Middle frontal gyrus (tissue), 1 donor: ENCODE data around the gene PRAMEF14.
"Not testable (repeated sequence)": the region's sequence is repeated elsewhere in the genome, so short reads cannot be mapped to it uniquely, and the experiment has no call there.

ENCODE experiments used
- DNase-seq: peaks from one replicate; pipeline ENCODE4 v3.0.0-alpha.2; 2015; ENCODE audit warnings: low spot score; ENCODE audit errors: extremely low spot score

Gene PRAMEF14, protein sequence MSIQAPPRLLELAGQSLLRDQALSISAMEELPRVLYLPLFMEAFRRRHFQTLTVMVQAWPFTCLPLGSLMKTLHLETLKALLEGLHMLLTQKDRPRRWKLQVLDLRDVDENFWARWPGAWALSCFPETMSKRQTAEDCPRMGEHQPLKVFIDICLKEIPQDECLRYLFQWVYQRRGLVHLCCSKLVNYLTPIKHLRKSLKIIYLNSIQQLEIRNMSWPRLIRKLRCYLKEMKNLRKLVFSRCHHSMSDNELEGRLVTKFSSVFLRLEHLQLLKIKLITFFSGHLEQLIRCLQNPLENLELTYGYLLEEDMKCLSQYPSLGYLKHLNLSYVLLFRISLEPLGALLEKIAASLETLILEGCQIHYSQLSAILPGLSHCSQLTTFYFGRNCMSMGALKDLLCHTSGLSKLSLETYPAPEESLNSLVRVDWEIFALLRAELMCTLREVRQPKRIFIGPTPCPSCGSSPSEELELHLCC

DNA sequence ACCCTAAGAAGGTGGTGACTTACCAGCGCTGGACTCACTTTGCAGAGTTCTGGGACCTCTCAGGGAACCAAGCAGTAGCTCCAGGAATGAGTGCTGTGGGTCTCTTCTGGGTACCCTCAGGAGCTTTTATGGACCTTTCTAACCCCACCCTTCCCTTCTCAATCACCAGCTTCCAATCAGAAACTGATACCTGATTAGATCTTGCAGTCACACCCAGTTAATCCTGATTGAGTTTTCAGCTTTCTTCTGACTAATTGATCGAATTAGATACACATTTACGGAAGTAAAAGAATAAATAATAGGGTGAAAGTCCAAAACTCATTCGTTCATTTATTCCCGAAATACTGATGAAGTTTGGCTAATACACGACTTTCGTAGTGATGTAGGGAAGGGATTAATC lies at the start of gene PRAMEF14:
PRAMEF14 (minus strand) TSS at position 101 of the 400 bp plus-strand sequence. CDS start 1,820 bp downstream, outside the sequence.
- not testable (repeated sequence) for DNase-seq

DNA sequence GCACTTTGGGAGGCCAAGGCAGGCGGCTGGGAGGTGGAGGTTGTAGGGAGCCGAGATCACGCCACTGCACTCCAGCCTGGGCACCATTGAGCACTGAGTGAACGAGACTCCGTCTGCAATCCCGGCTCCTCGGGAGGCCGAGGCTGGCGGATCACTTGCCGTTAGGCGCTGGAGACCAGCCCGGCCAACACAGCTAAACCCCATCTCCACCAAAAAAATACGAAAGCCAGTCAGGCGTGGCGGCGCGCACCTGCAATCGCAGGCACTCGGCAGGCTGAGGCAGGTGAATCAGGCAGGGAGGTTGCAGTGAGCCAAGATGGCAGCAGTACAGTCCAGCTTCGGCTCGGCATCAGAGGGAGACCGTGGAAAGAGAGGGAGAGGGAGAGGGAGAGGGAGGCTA lies 48.4 kb upstream of the PRAMEF14 start:
- not testable (repeated sequence) for DNase-seq

DNA sequence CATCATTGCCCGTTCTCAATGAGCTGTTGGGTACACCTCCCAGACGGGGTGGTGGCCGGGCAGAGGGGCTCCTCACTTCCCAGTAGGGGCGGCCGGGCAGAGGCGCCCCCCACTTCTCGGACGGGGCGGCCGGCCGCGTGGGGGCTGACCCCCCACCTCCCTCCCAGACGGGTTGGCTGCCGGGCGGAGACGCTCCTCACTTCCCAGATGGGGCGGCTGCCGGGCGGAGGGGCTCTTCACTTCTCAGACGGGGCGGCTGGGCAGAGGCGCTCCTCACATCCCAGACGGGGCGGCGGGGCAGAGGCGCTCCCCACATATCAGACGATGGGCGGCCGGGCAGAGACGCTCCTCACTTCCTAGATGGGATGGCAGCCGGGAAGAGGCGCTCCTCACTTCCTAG lies 47.8 kb upstream of the PRAMEF14 start:
- not testable (repeated sequence) for DNase-seq

DNA sequence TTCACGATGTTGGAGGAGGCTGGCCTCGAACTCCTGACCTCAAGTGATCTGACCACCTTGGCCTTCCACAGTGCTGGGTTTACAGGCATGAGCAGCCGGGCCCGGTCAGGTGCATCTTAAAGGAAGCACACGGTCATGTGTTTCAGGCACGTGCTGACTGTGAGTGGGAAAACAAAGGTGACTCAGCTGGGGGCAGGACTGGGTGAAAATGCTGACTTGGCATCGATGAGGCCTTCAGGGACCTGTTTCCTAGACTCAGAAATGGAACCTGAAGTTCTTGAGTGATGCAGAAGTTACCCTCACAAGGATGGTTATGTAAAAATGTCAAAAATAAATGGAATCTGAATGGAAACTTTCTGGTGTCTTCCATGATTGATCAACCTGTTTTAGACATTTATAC lies 46.1 kb upstream of the PRAMEF14 start:
- DNase-seq: not testable (repeated sequence)

DNA sequence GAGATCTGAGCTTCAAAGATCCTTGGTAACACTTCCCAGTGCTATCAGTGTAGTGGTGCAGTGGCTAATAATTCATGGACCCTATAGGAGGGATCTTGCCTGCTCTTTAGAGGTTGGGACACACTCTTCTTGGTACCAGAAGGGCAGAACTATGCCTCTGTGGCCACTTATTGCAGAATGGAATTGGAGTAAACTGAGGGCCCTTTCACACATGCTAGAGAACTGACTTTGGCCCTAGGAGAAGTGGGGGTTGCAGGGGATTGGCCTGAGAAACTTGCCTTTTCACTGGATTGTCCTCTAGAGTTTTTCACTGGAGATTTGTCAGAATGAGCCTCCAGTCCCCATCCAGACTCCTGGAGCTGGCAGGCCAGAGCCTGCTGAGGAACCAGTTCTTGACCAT lies 42.4 kb upstream of the PRAMEF14 start, which contains the start of gene PRAMEF17:
PRAMEF17 (plus strand) TSS at position 301 of the 400 bp plus-strand sequence; CDS start at position 327, 26 bp downstream.
- not testable (repeated sequence) for DNase-seq

DNA sequence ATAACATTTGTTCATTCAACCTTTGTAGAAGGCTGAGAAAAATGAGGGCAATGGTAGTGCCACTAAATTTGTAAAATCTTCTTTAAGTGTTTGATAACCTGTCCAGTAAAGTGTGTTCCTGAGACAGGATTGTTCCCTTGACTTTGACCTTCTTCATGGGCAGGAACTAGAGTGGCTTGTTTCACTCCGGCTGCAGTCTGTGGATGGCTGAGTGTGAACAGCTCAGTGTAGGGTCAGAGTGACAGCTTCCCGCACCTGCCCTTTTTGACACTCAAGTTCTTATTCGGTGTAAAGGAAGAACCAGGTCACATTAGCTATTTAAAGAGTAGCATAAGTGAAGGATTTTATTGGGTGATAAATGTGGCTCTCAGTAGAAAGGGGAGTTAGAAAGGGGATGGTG lies 33.4 kb upstream of the PRAMEF14 start:
- not testable (repeated sequence) for DNase-seq

DNA sequence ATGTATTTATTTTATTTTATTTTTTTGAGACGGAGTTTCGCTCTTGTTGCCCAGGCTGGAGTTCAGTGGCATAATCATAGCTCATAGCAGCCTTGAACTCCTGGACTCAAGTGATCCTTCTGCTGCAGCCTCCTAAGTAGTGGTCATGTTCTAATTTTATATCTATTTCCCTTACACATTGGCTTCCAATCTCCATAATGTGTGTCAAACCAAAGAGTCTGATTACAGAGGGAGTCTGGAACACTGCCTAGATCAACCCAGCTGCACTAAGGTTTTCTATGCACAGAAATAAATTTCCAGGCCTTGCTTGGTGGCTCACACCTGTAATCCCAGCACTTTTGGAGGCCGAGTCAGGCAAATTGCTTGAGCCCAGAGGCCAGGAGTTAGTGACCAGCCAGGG lies 32.0 kb upstream of the PRAMEF14 start:
- not testable (repeated sequence) for DNase-seq

DNA sequence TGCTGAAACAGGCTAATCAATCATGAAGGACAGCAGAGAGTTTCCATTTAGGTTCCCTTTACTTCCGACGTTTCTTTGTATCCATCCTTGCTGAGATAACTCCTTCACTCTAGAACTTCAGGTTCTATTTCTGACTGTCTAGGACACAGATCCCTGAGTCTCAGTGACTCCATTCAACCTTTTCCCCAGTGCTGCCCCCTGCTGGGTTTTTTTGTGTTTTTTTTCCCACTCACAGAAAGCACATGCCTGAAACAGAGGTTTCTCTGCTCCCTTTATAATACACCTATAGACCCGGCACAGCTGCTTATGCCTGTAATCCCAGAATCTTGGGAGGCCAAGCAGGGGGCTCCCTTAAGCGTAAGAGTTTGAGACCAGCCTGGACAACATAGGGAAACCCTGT lies 21.6 kb upstream of the PRAMEF14 start:
- not testable (repeated sequence) for DNase-seq

DNA sequence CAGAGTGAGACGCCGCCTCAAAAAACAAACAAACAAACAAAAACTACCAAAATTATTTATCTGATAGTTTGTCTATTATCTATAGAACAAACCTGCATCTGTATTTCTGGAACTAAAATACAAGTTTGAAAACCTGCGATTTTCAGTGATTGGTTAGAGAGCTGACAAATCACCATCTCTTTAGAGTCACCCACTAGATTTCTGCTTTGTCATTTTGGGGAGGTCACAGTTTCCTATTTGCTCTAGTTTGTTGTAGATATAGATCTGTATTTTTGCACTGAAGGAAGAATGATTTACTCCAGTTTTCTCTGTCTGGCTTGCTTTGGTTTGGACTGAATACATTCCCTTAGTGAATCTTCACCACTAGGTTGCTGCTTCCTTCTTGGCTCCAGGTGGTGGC lies 19.6 kb upstream of the PRAMEF14 start:
- not testable (repeated sequence) for DNase-seq

DNA sequence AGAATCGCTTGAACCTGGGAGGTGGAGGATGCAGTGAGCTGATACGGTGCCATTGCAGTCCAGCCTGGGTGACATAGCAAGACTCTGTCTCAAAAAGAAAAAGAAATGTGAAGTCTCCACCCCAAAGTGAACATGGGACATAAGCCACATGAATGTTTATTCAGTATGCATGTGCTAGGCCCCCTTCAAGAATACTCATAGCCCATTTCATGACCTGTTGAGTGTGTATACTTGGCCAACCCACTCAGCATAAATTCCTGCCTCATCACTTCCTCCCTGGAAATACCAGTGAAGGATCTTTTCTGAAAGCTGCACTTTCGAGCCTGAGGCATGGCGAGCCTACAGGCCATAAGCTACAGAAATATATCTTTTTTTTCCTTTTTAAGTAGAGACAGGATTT lies 18.0 kb upstream of the PRAMEF14 start:
- DNase-seq: not testable (repeated sequence)

DNA sequence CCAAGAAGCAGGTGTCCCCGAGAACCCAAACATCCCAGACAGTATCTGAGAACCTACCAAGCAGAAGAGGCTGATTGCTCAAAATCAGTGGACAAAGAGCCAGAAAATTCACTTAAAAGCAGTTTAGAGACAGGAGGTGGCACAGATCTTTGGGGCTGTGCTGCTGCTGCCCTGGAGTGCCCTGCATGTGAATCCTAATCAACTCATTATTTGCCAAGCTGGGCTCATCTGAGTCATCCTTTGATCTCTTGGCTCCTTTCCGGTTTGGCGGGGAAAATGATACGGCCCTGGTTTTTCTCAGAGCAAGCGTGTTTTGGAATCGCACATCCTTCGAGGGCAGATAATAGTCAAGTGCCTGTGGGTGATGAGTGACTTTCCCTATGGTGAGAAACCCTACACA lies 15.4 kb upstream of the PRAMEF14 start:
- DNase-seq: not testable (repeated sequence)

DNA sequence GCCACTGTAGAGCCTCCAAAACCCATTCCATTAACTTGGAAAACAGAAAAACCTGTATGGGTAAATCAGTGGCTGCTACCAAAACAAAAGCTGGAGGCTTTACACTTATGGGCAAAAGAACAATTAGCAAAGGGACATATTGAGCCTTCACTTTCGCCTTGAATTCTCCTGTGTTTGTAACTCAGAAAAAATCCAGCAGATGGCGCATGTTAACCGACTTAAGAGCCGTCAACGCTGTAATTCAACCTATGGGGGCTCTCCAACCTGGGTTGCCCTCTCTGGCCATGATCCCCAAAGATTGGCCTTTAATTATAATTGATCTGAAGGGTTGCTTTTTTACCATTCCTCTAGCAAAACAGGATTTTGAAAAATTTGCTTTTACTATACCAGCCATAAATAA lies 9.8 kb upstream of the PRAMEF14 start:
- DNase-seq: peak; percentile 34

DNA sequence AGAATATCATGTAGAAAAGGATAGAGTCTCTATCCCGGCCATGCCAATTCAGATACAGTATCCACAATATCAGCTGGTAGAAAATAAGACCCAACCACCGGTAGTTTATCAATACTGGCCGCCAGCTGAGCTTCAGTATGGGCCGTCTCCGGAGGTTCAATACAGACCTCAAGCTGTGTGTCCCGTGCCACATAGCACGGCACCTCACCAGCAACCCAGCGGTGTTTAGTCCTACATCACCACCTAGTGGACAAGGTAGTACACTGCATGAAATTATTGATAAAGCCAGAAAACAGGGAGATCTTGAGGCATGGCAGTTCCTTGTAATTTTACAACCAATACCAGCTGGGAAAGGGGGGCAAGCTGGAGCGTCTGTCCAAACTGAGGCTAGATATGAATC lies 7.5 kb upstream of the PRAMEF14 start:
- DNase-seq: not testable (repeated sequence)

DNA sequence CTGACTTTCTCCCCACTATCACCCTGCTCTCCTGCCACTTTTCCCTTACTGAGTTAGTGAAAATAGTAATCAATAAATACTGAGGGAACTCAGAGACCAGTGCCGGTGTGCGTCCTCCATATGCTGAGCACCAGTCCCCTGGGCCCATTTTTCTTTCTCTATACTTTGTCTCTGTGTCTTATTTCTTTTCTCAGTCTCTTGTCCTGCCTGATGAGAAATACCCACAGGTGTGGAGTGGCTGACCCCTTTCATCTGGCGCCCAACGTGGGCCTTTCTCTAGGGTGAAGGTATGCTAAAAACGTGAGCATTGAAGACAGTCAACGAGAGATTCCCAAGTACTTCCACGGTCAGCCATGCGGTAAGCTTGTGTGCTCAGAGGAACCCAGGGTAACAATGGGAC lies 6.5 kb upstream of the PRAMEF14 start:
- DNase-seq: not testable (repeated sequence)

DNA sequence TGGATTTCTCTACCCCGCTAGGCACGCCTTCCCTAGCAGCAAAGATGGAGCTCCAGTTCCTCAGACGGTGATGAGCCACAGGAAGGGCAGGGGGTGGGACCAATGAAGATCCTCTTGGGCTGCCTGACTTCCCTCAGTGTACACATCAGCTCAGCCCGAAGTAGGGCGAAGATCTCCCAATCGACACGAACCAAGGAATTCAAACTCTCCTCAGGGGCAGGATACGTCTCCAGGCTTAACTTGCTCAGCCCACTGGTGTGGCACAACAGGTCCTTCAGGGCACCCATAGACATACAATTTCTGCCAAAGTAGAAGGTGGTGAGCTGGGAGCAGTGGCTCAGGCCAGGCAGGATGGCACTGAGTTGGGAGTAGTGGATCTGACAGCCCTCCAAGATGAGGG lies 4.4 kb downstream of the PRAMEF14 start:
- DNase-seq: not testable (repeated sequence)

DNA sequence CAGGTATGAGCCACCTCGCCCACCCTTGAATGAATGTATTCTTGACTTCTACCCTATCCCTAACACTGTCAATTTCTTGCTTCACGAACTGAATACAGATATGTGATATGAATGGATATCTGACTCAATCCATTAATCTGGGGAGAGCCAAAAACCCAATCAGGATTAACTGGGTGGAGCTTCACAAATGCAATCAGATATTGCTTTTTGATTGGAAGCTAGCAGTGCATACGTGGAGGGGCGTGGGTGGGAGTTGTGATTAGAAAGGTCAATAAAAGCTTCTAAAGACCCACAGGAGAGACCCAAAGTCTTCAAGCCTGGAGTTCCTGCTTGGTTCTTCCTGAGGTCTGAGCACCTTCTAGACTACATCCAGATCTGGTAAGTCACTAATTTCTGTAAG lies 31.7 kb downstream of the PRAMEF14 start, which contains the start of gene PRAMEF15:
PRAMEF15 (plus strand) TSS at position 301 of the 400 bp plus-strand sequence. CDS start 2,827 bp downstream, outside the sequence.
- DNase-seq: not testable (repeated sequence)

DNA sequence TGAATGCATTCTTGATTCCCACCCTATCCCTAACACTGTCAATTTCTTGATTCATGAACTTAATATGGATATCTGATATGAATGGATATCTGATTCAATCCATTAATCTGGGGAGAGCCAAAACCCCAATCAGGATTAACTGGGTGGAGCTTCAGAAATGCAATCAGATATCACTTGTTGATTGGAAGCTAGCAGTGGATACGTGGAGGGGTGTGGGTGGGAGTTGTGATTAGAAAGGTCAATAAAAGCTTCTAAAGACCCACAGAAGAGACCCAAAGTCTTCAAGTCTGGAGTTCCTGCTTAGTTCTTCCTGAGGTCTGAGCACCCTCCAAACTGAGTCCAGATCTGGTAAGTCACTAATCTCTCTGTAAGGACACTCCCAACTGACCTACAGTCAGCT lies 43.7 kb downstream of the PRAMEF14 start, which contains the start of gene PRAMEF33:
PRAMEF33 (plus strand) TSS at position 301 of the 400 bp plus-strand sequence. CDS start 2,416 bp downstream, outside the sequence.
- not testable (repeated sequence) for DNase-seq

DNA sequence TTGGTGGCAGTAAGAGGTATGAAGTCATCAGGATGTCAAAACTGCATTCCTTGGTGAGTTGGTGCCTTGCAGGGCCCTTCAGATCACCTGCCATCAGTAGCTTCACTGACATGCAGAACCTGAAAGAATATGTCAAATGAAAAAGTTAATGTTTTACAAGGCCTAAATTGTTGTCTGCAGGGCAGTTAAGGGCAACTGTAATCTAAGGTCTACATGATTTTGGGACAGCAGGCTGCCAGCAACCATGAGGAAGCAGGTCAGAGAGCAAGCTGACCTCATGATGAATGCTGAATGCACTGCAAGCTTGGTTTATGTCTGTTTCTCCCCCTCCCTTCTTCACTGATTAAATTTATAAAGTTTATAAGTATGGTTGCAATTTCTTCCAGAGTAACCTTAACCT lies 44.7 kb downstream of the PRAMEF14 start:
- not testable (repeated sequence) for DNase-seq

DNA sequence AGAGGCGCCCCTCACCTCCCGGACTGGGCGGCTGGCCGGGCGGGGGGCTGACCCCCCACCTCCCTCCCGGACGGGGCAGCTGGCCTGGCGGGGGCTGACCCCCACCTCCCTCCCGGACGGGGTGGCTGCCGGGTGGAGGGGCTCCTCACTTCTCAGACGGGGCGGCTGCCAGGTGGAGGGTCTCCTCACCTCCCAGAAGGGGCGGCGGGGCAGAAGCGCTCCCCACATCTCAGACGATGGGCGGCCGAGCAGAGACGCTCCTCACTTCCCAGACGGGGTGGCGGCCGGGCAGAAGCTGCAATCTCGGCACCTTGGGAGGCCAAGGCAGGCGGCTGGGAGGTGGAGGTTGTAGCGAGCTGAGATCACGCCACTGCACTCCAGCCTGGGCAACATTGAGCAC lies 48.2 kb downstream of the PRAMEF14 start:
- DNase-seq: not testable (repeated sequence)

DNA sequence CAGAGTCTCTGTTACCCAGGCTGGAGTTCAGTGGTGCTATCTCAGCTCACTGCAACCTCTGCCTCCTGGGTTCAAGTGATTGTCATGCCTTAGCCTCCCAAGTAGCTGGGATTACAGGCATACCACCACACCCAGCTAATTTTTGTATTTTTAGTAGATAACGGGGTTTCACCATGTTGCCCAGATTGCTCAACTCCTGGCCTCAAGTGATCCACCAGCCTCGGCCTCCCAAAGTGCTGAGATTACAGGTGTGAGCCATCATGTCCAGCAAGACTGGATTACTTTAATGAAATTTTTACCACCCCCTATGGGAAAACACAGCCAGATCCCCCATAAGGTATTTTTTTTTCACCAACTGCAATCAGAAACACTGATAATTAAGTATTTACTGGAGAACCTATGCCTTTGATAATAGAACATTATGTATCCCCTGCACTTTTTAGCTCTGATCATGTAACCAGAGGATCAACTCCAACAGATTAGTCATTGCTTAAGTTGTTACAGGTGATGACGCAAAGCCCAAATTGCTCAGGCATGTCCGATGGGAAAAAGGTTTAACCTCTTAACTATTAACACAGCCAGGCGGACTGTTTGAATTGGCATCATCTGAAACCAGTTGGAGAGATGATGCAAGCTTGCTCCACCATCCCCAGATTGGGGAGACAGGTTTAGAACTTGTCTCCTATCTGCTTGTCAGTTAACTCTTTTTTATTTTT lies 49.6 kb downstream of the PRAMEF14 start:
- DNase-seq: not testable (repeated sequence)
